ENCODE results near the gene DSCAM.

DNA sequence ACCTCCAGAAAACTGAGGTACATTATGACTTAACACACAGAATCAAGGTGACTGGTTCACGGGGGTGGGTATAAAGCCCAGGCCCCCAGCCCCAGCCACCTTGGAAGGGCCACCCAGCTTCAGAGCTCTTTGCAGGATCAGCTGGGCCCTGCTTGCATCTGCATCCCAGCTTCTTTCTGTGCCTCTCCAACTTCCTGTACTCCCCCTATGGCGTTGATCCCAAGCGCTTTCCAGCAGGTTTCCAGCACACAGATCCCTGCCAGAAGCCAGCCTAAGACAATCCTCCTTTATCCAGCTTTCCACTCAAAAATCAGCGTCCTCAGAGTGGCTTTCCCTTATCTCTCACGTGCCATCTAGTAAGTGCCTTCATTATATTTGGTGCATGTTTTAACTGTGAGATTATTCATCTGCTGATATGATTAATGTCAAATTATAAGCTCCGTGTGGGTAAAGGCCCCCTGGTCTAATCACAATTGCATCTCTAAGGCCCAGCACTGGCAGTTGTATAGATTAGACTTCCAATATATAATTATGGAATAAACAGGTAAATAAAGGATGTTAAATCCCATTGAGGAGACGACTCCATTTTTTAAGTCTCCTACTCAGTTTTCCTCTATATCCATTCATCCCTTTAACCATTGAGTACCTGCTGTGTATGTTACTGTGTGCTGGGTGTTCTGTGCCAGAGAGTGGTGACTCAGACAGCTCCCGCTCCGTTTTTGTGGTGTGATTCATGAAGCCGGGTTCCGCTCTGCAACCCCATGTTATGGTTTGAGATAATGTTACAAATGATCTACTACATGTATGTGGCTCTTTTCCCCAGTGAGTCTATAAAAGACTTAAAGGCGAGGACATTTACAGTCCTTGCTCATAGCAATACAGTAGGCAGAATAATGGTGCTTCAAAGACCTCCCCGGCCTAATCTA, 592.2 kb downstream of the DSCAM start:
- TF ChIP-seq, protein P1, sequence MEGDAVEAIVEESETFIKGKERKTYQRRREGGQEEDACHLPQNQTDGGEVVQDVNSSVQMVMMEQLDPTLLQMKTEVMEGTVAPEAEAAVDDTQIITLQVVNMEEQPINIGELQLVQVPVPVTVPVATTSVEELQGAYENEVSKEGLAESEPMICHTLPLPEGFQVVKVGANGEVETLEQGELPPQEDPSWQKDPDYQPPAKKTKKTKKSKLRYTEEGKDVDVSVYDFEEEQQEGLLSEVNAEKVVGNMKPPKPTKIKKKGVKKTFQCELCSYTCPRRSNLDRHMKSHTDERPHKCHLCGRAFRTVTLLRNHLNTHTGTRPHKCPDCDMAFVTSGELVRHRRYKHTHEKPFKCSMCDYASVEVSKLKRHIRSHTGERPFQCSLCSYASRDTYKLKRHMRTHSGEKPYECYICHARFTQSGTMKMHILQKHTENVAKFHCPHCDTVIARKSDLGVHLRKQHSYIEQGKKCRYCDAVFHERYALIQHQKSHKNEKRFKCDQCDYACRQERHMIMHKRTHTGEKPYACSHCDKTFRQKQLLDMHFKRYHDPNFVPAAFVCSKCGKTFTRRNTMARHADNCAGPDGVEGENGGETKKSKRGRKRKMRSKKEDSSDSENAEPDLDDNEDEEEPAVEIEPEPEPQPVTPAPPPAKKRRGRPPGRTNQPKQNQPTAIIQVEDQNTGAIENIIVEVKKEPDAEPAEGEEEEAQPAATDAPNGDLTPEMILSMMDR (IDR thresholded peaks at IDR 0.05), result no peak
- no peak for TF ChIP-seq EZH2phosphoT487 (IDR thresholded peaks at IDR 0.05)
- no peak for TF ChIP-seq EZH2 (IDR thresholded peaks at IDR 0.05)
